ENCODE results near the gene MAN2A1.

Gene MAN2A1

GRCh38 chr5:109689740-109690241 is at the start of gene MAN2A1:
Gene MAN2A1, plus strand, starts transcription at chr5:109689927. Its CDS starts 491 bp downstream, at chr5:109690418.
- DNase-seq (ENCODE audit: low spot score) = peak; percentile 83
- no peak for TF ChIP-seq CTCF (IDR thresholded peaks at IDR 0.05; ENCODE audit: extremely low read depth, missing control alignments)

- no peak for DNase-seq (ENCODE audit: low spot score)
- no peak for TF ChIP-seq CTCF (IDR thresholded peaks at IDR 0.05; ENCODE audit: extremely low read depth, missing control alignments)
Measured at GRCh38 chr5:109640976-109641375, 48.8 kb upstream of the MAN2A1 start.

- no peak for DNase-seq (ENCODE audit: low spot score)
- no peak for TF ChIP-seq CTCF (IDR thresholded peaks at IDR 0.05; ENCODE audit: extremely low read depth, missing control alignments)
Measured at GRCh38 chr5:109643791-109644350, 45.9 kb upstream of the MAN2A1 start.

GRCh38 chr5:109644829-109645228 is 44.9 kb upstream of the MAN2A1 start:
- DNase-seq (ENCODE audit: low spot score) = no peak
- TF ChIP-seq CTCF (IDR thresholded peaks at IDR 0.05; ENCODE audit: extremely low read depth, missing control alignments) = no peak

GRCh38 chr5:109645707-109646192 is 44.0 kb upstream of the MAN2A1 start:
- DNase-seq (ENCODE audit: low spot score) = no peak
- no peak for TF ChIP-seq CTCF (IDR thresholded peaks at IDR 0.05; ENCODE audit: extremely low read depth, missing control alignments)

GRCh38 chr5:109649318-109649717 is 40.4 kb upstream of the MAN2A1 start:
- TF ChIP-seq CTCF (IDR thresholded peaks at IDR 0.05; ENCODE audit: extremely low read depth, missing control alignments) = no peak
- no peak for DNase-seq (ENCODE audit: low spot score)

- no peak for DNase-seq (ENCODE audit: low spot score)
- no peak for TF ChIP-seq CTCF (IDR thresholded peaks at IDR 0.05; ENCODE audit: extremely low read depth, missing control alignments)
Measured at GRCh38 chr5:109650493-109650892, 39.2 kb upstream of the MAN2A1 start.

Measured in GM20000 (cell line).